Neural progenitor cell (in vitro differentiated cells): Measurements from ENCODE around the gene RALGDS. TPM values are rescaled to one million over a fixed set of nuclear protein-coding genes. Genes with fewer than 3 reads are reported as not detected.

Source experiments
- DNase-seq: peaks from one replicate; pipeline ENCODE4 v3.0.0-alpha.2; 2016; ENCODE audit warnings: low spot score
- H2AFZ ChIP-seq: fragments of 200-600 bp; sonication (generic); replicated peaks from 2 replicates; pipeline ENCODE4 v1.6.1; 2016; ENCODE audit warnings: antibody characterized with exemption
- H3F3A ChIP-seq: fragments of 200-600 bp; sonication (generic); 2 replicates; pipeline ENCODE4 v1.6.1; 2016; ENCODE audit warnings: antibody characterized with exemption, low read depth
- H3K27ac ChIP-seq: fragments of 200-600 bp; sonication (generic); 2 replicates; pipeline ENCODE4 v1.5.1; 2016; ENCODE audit warnings: mild to moderate bottlenecking
- H3K27me3 ChIP-seq: fragments of 200-600 bp; sonication (generic); 2 replicates; pipeline ENCODE4 v1.6.1; 2016; ENCODE audit warnings: mild to moderate bottlenecking, moderate library complexity
- H3K36me3 ChIP-seq: fragments of 200-600 bp; sonication (generic); 2 replicates; pipeline ENCODE4 v1.5.1; 2016
- H3K4me1 ChIP-seq: fragments of 200-600 bp; sonication (generic); 2 replicates; pipeline ENCODE4 v1.6.1; 2016; ENCODE audit warnings: mixed run types
- H3K4me2 ChIP-seq: fragments of 200-600 bp; sonication (generic); 2 replicates; pipeline ENCODE4 v1.6.1; 2016
- H3K4me3 ChIP-seq: fragments of 200-600 bp; sonication (generic); 2 replicates; pipeline ENCODE4 v1.5.1; 2016
- H3K79me2 ChIP-seq: fragments of 200-600 bp; sonication (generic); 2 replicates; pipeline ENCODE4 v1.6.1; 2016; ENCODE audit warnings: low read depth
- H3K9ac ChIP-seq: fragments of 200-600 bp; sonication (generic); 2 replicates; pipeline ENCODE4 v1.6.1; 2016
- H3K9me3 ChIP-seq: fragments of 200-600 bp; sonication (generic); 2 replicates; pipeline ENCODE4 v1.5.1; 2016; ENCODE audit warnings: low read depth
- H4K20me1 ChIP-seq: fragments of 200-600 bp; sonication (generic); 2 replicates; pipeline ENCODE4 v1.6.1; 2016; ENCODE audit warnings: low read depth
- H3K27ac Mint-ChIP-seq: 3 replicates; pipeline ENCODE4 v1.8.0; 2021; ENCODE audit warnings: mixed read lengths
- H3K27me3 Mint-ChIP-seq: 2 replicates; pipeline ENCODE4 v1.8.0; 2022; ENCODE audit warnings: low read depth, mild to moderate bottlenecking, inconsistent platforms, moderate library complexity, mixed read lengths; ENCODE audit not compliant: insufficient read depth
- H3K36me3 Mint-ChIP-seq: 3 replicates; pipeline ENCODE4 v1.8.0; 2021; ENCODE audit warnings: mixed read lengths
- H3K4me1 Mint-ChIP-seq: 3 replicates; pipeline ENCODE4 v1.8.0; 2021; ENCODE audit warnings: mixed read lengths
- H3K4me3 Mint-ChIP-seq: 3 replicates; pipeline ENCODE4 v1.8.0; 2021; ENCODE audit warnings: mild to moderate bottlenecking, moderate library complexity, mixed read lengths
- H3K9me3 Mint-ChIP-seq: 3 replicates; pipeline ENCODE4 v1.8.0; 2020; ENCODE audit warnings: mixed read lengths
- CTCF ChIP-seq: fragments of 200-600 bp; sonication (generic); IDR thresholded peaks from 2 replicates; pipeline ENCODE4 v1.5.1; 2017; ENCODE audit warnings: antibody characterized with exemption, mild to moderate bottlenecking
- EZH2 ChIP-seq: fragments of 200-600 bp; sonication (generic); IDR thresholded peaks from 2 replicates; pipeline ENCODE4 v1.6.1; 2017; ENCODE audit warnings: antibody characterized with exemption, mild to moderate bottlenecking, moderate library complexity
- EZH2phosphoT487 ChIP-seq: fragments of 200-600 bp; sonication (generic); IDR thresholded peaks from 2 replicates; pipeline ENCODE4 v1.6.1; 2017; ENCODE audit warnings: antibody characterized with exemption
- total RNA-seq: library from RNA; depleted of rRNA; stranded (reverse); fragments of >200 nt; gene quantifications from 2 replicates; pipeline ENCODE4 v1.2.3, GENCODE V29; 2015; ENCODE audit warnings: low replicate concordance

The RALGDS gene
- total RNA-seq, 1 donor from 2014 or later = 24.1 TPM

GRCh38 chr9:133112663-133113026 lies 8.4 kb downstream of the RALGDS start:
- no peak overlapping the region for H3K9ac ChIP-seq
- H2AFZ ChIP-seq = no peak overlapping the region
- peaks cover 13% of the 10 kb centered on the region for H3K79me2 ChIP-seq
- Mint-ChIP-seq H3K27ac (no peak overlapping the region), H3K4me3 (no peak overlapping the region), H3K4me1 (peaks cover 17% of the 10 kb centered on the region), H3K36me3 (peaks cover 9% of the 10 kb centered on the region), H3K27me3 (peaks cover 8% of the 10 kb centered on the region), H3K9me3 (no peaks in the 10 kb centered on the region)
- DNase-seq = no peak
- H4K20me1 ChIP-seq = peaks cover 65% of the 10 kb centered on the region
- no peak overlapping the region for H3K4me2 ChIP-seq
- no peaks in the 10 kb centered on the region for H3F3A ChIP-seq
- no peaks in the 10 kb centered on the region for H3K27me3 ChIP-seq
- H3K27ac ChIP-seq = no peak overlapping the region
- no peaks in the 10 kb centered on the region for H3K9me3 ChIP-seq
- no peak overlapping the region for H3K4me3 ChIP-seq
- H3K4me1 ChIP-seq = peaks cover 12% of the 10 kb centered on the region
- H3K36me3 ChIP-seq = no peaks in the 10 kb centered on the region
- TF ChIP-seq EZH2phosphoT487 (no peak), EZH2 (no peak), CTCF (no peak)

- Histone ChIP-seq H3K9ac (no peak overlapping the region), H3K4me1 (peaks cover 12% of the 10 kb centered on the region), H3K27me3 (no peaks in the 10 kb centered on the region), H3F3A (no peaks in the 10 kb centered on the region), H3K4me2 (no peak overlapping the region), H4K20me1 (peaks cover 58% of the 10 kb centered on the region), H3K36me3 (no peaks in the 10 kb centered on the region), H3K79me2 (peaks cover 7% of the 10 kb centered on the region), H3K27ac (no peak overlapping the region), H2AFZ (no peak overlapping the region), H3K9me3 (no peaks in the 10 kb centered on the region), H3K4me3 (no peak overlapping the region)
- peaks cover 5% of the 10 kb centered on the region for H3K27me3 Mint-ChIP-seq
- TF ChIP-seq CTCF = no peak
- TF ChIP-seq EZH2 = no peak
- TF ChIP-seq EZH2phosphoT487 = no peak
- no peaks in the 10 kb centered on the region for H3K9me3 Mint-ChIP-seq
- DNase-seq = no peak
- peaks cover 14% of the 10 kb centered on the region for H3K4me1 Mint-ChIP-seq
- H3K4me3 Mint-ChIP-seq = no peak overlapping the region
- H3K36me3 Mint-ChIP-seq = peaks cover 10% of the 10 kb centered on the region
- no peak overlapping the region for H3K27ac Mint-ChIP-seq
These were observed 9.0 kb downstream of the RALGDS start for GRCh38 chr9:133111808-133112662.

GRCh38 chr9:133109931-133110650 lies 10.9 kb downstream of the RALGDS start:
- Mint-ChIP-seq H3K4me1 (peaks cover 7% of the 10 kb centered on the region), H3K27me3 (peaks cover 5% of the 10 kb centered on the region), H3K9me3 (no peaks in the 10 kb centered on the region), H3K36me3 (peaks cover 14% of the 10 kb centered on the region), H3K27ac (no peak overlapping the region), H3K4me3 (no peak overlapping the region)
- Histone ChIP-seq H3K4me1 (peaks cover 12% of the 10 kb centered on the region), H3K9me3 (no peaks in the 10 kb centered on the region), H3K79me2 (no peaks in the 10 kb centered on the region), H2AFZ (no peak overlapping the region), H4K20me1 (peaks cover 39% of the 10 kb centered on the region), H3K9ac (no peak overlapping the region), H3K4me3 (no peak overlapping the region), H3F3A (no peaks in the 10 kb centered on the region), H3K4me2 (no peak overlapping the region), H3K36me3 (no peaks in the 10 kb centered on the region), H3K27me3 (no peaks in the 10 kb centered on the region), H3K27ac (no peak overlapping the region)
- DNase-seq = no peak
- no peak for TF ChIP-seq EZH2phosphoT487
